22Rv1 (cell line): ENCODE data around the gene ZNF117.

Experiments
- CTCF ChIP-seq: fragments of 450-650 bp; IDR thresholded peaks from 2 replicates; pipeline ENCODE4 v1.5.1; 2017; ENCODE audit warnings: mild to moderate bottlenecking
- ZFX ChIP-seq: fragments of 450-650 bp; IDR thresholded peaks from 2 replicates; pipeline ENCODE4 v1.6.1; 2017; ENCODE audit warnings: antibody characterized with exemption, borderline replicate concordance

GRCh38 chr7:64990216-64990615 lies 620 bp downstream of the ZNF117 start:
- TF ChIP-seq CTCF, result no peak
- no peak for TF ChIP-seq ZFX
